A673 (cell line): ENCODE data around the gene DIPK1A.

Experiments used
- CTCF ChIP-seq: fragments of 300-800, 200-600 bp; sonication (generic); conservative IDR thresholded peaks from 2 replicates; pipeline ENCODE4 v1.5.1; 2017; ENCODE audit warnings: low read depth, mild to moderate bottlenecking, antibody characterized with exemption, low read length, moderate library complexity, mixed read lengths
- EZH2 ChIP-seq: fragments of 200-600 bp; sonication (generic); IDR thresholded peaks from 2 replicates; pipeline ENCODE4 v1.6.1; 2017; ENCODE audit warnings: borderline replicate concordance, low read depth, mild to moderate bottlenecking, mixed read lengths, antibody characterized with exemption, low read length; ENCODE audit not compliant: poor library complexity, severe bottlenecking

DNA sequence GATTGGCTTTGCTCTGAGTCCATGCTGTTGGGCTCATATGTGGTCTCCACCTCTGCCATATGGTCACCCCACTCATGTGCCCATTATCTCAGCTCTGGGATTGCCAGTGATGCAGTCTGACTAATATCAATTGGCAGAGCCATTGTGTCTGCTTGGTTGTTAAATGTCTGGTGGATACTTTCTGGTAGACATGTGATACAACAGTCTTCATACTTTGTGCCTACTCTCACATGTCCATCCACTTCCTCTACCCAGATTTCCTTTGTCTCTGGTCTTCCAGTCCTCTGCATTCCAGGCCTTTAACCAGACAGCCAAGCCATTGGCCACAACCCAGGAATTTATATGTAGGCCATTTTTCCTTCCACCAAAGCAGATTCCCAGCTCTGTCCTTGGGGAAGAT, 30.8 kb upstream of the DIPK1A start:
- TF ChIP-seq CTCF (no peak), EZH2 (no peak)
